Mesenchymal stem cell (in vitro differentiated cells and primary cell): ENCODE data around the gene RASD1. TPM values are rescaled to one million over a fixed set of nuclear protein-coding genes. Genes with fewer than 3 reads are reported as not detected.

Experiments
- DNase-seq: peaks from one replicate; pipeline ENCODE4 v3.0.0-alpha.2; 2013
- H2AFZ ChIP-seq: one replicate; pipeline ENCODE4 v1.6.1; 2013; ENCODE audit warnings: low read depth, mild to moderate bottlenecking, control low read depth, inconsistent platforms, low read length, moderate library complexity
- H2AK5ac ChIP-seq: 2 replicates; pipeline ENCODE4 v1.6.1; 2013; ENCODE audit warnings: low read length, moderate library complexity, mild to moderate bottlenecking, inconsistent platforms; ENCODE audit not compliant: severe bottlenecking
- H2BK120ac ChIP-seq: one replicate; pipeline ENCODE4 v1.6.1; 2013; ENCODE audit warnings: low read depth, mild to moderate bottlenecking, inconsistent platforms, low read length, moderate library complexity
- H2BK12ac ChIP-seq, 2 experiments: one replicate each; pipeline ENCODE4 v1.6.1; 2013; ENCODE audit warnings: inconsistent platforms in 2 of 2, low read length in 2 of 2, mild to moderate bottlenecking in 2 of 2, moderate library complexity in 2 of 2, control low read depth in 1 of 2
- H2BK15ac ChIP-seq: one replicate; pipeline ENCODE4 v1.6.1; 2013; ENCODE audit warnings: mild to moderate bottlenecking, low read depth, inconsistent platforms; ENCODE audit not compliant: poor library complexity, severe bottlenecking
- H2BK5ac ChIP-seq: 2 replicates; pipeline ENCODE4 v1.6.1; 2013; ENCODE audit warnings: low read depth, mild to moderate bottlenecking, low read length, control low read depth, inconsistent platforms; ENCODE audit not compliant: poor library complexity, severe bottlenecking
- H3K14ac ChIP-seq, 2 experiments: one replicate each; pipeline ENCODE4 v1.6.1; 2013; ENCODE audit warnings: inconsistent platforms in 2 of 2, low read length in 2 of 2, control low read depth in 1 of 2, mild to moderate bottlenecking in 1 of 2, moderate library complexity in 1 of 2
- H3K18ac ChIP-seq, 2 experiments: one replicate each; pipeline ENCODE4 v1.6.1; 2013; ENCODE audit warnings: inconsistent platforms in 2 of 2, low read length in 2 of 2, control low read depth in 1 of 2, low read depth in 1 of 2, mild to moderate bottlenecking in 1 of 2
- H3K23ac ChIP-seq, 2 experiments: one replicate each; pipeline ENCODE4 v1.6.1; 2013; ENCODE audit warnings: inconsistent platforms in 2 of 2, low read length in 2 of 2, mild to moderate bottlenecking in 2 of 2, moderate library complexity in 2 of 2, control low read depth in 1 of 2
- H3K27ac ChIP-seq: 2 replicates; pipeline ENCODE4 v1.5.1; 2013; ENCODE audit warnings: mild to moderate bottlenecking, moderate library complexity, low read length, control low read depth, inconsistent platforms; ENCODE audit not compliant: poor library complexity, severe bottlenecking
- H3K27me3 ChIP-seq, 2 experiments: 2 replicates each; pipeline versions ENCODE4 v1.6.1 to v1.7.0; 2013; ENCODE audit warnings: low read length in 2 of 2, mild to moderate bottlenecking in 2 of 2, moderate library complexity in 2 of 2, control low read depth in 1 of 2, inconsistent platforms in 1 of 2; ENCODE audit not compliant: control insufficient read depth in 1 of 2, insufficient read depth in 1 of 2
- H3K36me3 ChIP-seq, 2 experiments: 2 replicates each; pipeline versions ENCODE4 v1.6.1 to v1.7.0; 2013; ENCODE audit warnings: low read length in 2 of 2, control low read depth in 1 of 2, inconsistent platforms in 1 of 2, low read depth in 1 of 2, mild to moderate bottlenecking in 1 of 2; ENCODE audit not compliant: insufficient read depth in 2 of 2, control insufficient read depth in 1 of 2
- H3K4ac ChIP-seq, 2 experiments: one replicate each; pipeline ENCODE4 v1.6.1; 2013; ENCODE audit warnings: inconsistent platforms in 2 of 2, low read length in 2 of 2, mild to moderate bottlenecking in 2 of 2, moderate library complexity in 2 of 2, control low read depth in 1 of 2, low read depth in 1 of 2
- H3K4me1 ChIP-seq: 2 replicates; pipeline ENCODE4 v1.6.1; 2013; ENCODE audit warnings: low read depth, low read length, control low read depth; ENCODE audit not compliant: control insufficient read depth, insufficient read depth
- H3K4me2 ChIP-seq: 2 replicates; pipeline ENCODE4 v1.6.1; 2013; ENCODE audit warnings: low read length, mild to moderate bottlenecking, inconsistent platforms; ENCODE audit not compliant: poor library complexity, severe bottlenecking
- H3K4me3 ChIP-seq, 2 experiments: 2 replicates each; pipeline versions ENCODE4 v1.5.1 to v1.7.0; 2013; ENCODE audit warnings: low read length in 2 of 2, mild to moderate bottlenecking in 2 of 2, control low read depth in 1 of 2, low read depth in 1 of 2; ENCODE audit not compliant: insufficient read depth in 1 of 2
- H3K79me1 ChIP-seq: replicated peaks from 2 replicates; pipeline ENCODE4 v1.6.1; 2013; ENCODE audit warnings: mild to moderate bottlenecking, control low read depth, low read length, inconsistent platforms; ENCODE audit not compliant: poor library complexity, severe bottlenecking
- H3K9ac ChIP-seq: 2 replicates; pipeline ENCODE4 v1.7.0; 2013; ENCODE audit warnings: mild to moderate bottlenecking, low read length, moderate library complexity
- H3K9me3 ChIP-seq: 2 replicates; pipeline ENCODE4 v1.7.0; 2013; ENCODE audit warnings: mild to moderate bottlenecking, low read length; ENCODE audit not compliant: control insufficient read depth
- H4K8ac ChIP-seq: one replicate; pipeline ENCODE4 v1.6.1; 2013; ENCODE audit warnings: inconsistent platforms, mild to moderate bottlenecking, low read length, moderate library complexity
- H4K91ac ChIP-seq: one replicate; pipeline ENCODE4 v1.6.1; 2013; ENCODE audit warnings: mild to moderate bottlenecking, low read length, inconsistent platforms
- WGBS: methylation state at CpG from one replicate; pipeline ENCODE4 v1.1.7; 2013; ENCODE audit warnings: mixed read lengths; 5-methylcytosine and 5-hydroxymethylcytosine counted together
- polyA plus RNA-seq, 2 experiments: library from polyadenylated mRNA; stranded (reverse); fragments of 200-250 nt; gene quantifications; one replicate each; pipeline ENCODE4 v1.2.3, GENCODE V29; 2013

The RASD1 gene
- 0.21 TPM for polyA plus RNA-seq (2013, experiment 1 of 2)
- 0.15 TPM for polyA plus RNA-seq (2013, experiment 2 of 2)

- Histone ChIP-seq H3K36me3 (peaks cover 14 to 16% of the 10 kb centered on the region in 2 experiments), H2BK5ac (no peak within 1 kb of the TSS), H2BK120ac (no peak within 1 kb of the TSS), H3K4me2 (peak within 1 kb of the TSS; percentile 91), H3K27me3 (peaks cover 8 to 46% of the 10 kb centered on the region in 2 experiments), H3K9ac (peak within 1 kb of the TSS; percentile 87), H2BK12ac (no peak within 1 kb of the TSS), H2AK5ac (no peak within 1 kb of the TSS), H3K4me1 (peaks cover 20% of the 10 kb centered on the region), H4K8ac (peak within 1 kb of the TSS; percentile 38), H3K79me1 (peaks cover 2% of the 10 kb centered on the region), H3K9me3 (no peaks in the 10 kb centered on the region), H3K27ac (no peak within 1 kb of the TSS), H3K4ac (peak within 1 kb of the TSS; percentile 7 to 20), H3K4me3 (peak within 1 kb of the TSS; percentile 50 to 84), H3K14ac (peak within 1 kb of the TSS in 1 of 2 experiments; percentile 64), H3K23ac (peak within 1 kb of the TSS in 1 of 2 experiments; percentile 42), H3K18ac (peak within 1 kb of the TSS; percentile 33 to 41), H4K91ac (no peak within 1 kb of the TSS), H2BK15ac (peak within 1 kb of the TSS; percentile 36), H2AFZ (peak within 1 kb of the TSS; percentile 29)
- DNase-seq = peak; percentile 79
- under 1% methylated on average over 85 of the region's 93 CpGs for WGBS
Observed at GRCh38 chr17:17496189-17497064, at the start of gene RASD1. Gene RASD1, minus strand, starts transcription at chr17:17496395. Its CDS starts 214 bp downstream, at chr17:17496181.

GRCh38 chr17:17545984-17546383 is 49.8 kb upstream of the RASD1 start:
- no peak overlapping the region for H2AK5ac ChIP-seq
- whole genome bisulfite sequencing = 95% methylated on average over 7 of the region's 7 CpGs

GRCh38 chr17:17545031-17545820 is 49.0 kb upstream of the RASD1 start:
- Histone ChIP-seq H2BK12ac (no peak overlapping the region), H3K9me3 (no peaks in the 10 kb centered on the region), H3K9ac (no peak overlapping the region), H3K4me3 (peak overlapping the region in 1 of 2 experiments; percentile 27), H2BK120ac (no peak overlapping the region), H3K27me3 (no peaks in the 10 kb centered on the region), H3K79me1 (peaks cover 3% of the 10 kb centered on the region), H3K4me1 (peaks cover 10% of the 10 kb centered on the region), H3K36me3 (peaks cover 0 to 6% of the 10 kb centered on the region in 2 experiments), H3K23ac (no peak overlapping the region), H2AK5ac (no peak overlapping the region), H2BK5ac (no peak overlapping the region), H4K91ac (no peak overlapping the region), H4K8ac (no peak overlapping the region), H2AFZ (no peak overlapping the region), H2BK15ac (no peak overlapping the region), H3K18ac (no peak overlapping the region), H3K4me2 (no peak overlapping the region), H3K14ac (no peak overlapping the region), H3K27ac (no peak overlapping the region), H3K4ac (no peak overlapping the region)
- WGBS = 93% methylated on average over 17 of the region's 20 CpGs
- no peak for DNase-seq

More at GRCh38 chr17:17545984-17546383, 49.8 kb upstream of the RASD1 start:
- H3K4me3 ChIP-seq = no peak overlapping the region
- H3K79me1 ChIP-seq = peaks cover 3% of the 10 kb centered on the region
- H4K91ac ChIP-seq = no peak overlapping the region
- H2BK120ac ChIP-seq = no peak overlapping the region
- H3K27ac ChIP-seq = no peak overlapping the region
- DNase-seq = no peak
- no peak overlapping the region for H2BK5ac ChIP-seq
- no peak overlapping the region for H3K4me2 ChIP-seq
- no peak overlapping the region for H3K14ac ChIP-seq
- peaks cover 10% of the 10 kb centered on the region for H3K4me1 ChIP-seq
- H3K27me3 ChIP-seq = no peaks in the 10 kb centered on the region
- H4K8ac ChIP-seq = no peak overlapping the region
- H3K36me3 ChIP-seq = peaks cover 0 to 6% of the 10 kb centered on the region in 2 experiments
- no peak overlapping the region for H2AFZ ChIP-seq
- no peaks in the 10 kb centered on the region for H3K9me3 ChIP-seq
- H3K23ac ChIP-seq = no peak overlapping the region
- no peak overlapping the region for H3K9ac ChIP-seq
- H3K4ac ChIP-seq = no peak overlapping the region
- H2BK12ac ChIP-seq = no peak overlapping the region
- H3K18ac ChIP-seq = no peak overlapping the region
- no peak overlapping the region for H2BK15ac ChIP-seq
